ENCODE data around the gene PAM.

PAM gene

GRCh38 chr5:102781786-102782185 is 26.7 kb downstream of the PAM start:
- DNase-seq (ENCODE audit: low read depth), result no peak

- DNase-seq (ENCODE audit: low read depth), result no peak
Measured at GRCh38 chr5:102782217-102782872, 27.2 kb downstream of the PAM start.

GRCh38 chr5:102787134-102787533 is 32.0 kb downstream of the PAM start:
- no peak for DNase-seq (ENCODE audit: low read depth)

- DNase-seq (ENCODE audit: low read depth), result no peak
Measured at GRCh38 chr5:102788788-102789187, 33.7 kb downstream of the PAM start.

DNA sequence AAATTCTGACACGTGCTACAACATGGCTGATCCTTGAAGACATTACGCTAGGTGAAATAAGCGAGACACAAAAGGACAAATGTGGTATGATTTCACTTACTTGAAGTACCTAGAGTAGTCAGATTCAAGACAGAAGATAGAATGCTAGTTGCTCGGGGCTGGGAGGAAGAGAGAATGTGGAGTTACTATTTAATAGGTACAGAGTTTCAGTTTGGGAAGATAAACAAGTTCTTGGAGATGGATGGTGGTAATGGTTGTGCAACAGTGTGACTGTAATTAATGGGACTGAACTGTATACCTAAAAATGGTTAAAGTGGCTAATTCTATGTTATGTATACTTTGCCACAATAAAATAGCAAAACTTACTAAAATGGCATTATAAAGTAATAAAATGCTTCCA is 34.4 kb downstream of the PAM start:
- DNase-seq (ENCODE audit: low read depth), result no peak

- DNase-seq (ENCODE audit: low read depth), result no peak
Measured at GRCh38 chr5:102790748-102791147, 35.6 kb downstream of the PAM start.

- DNase-seq (ENCODE audit: low read depth), result no peak
Measured at GRCh38 chr5:102792705-102793104, 37.6 kb downstream of the PAM start.

- no peak for DNase-seq (ENCODE audit: low read depth)
Measured at GRCh38 chr5:102794047-102794446, 38.9 kb downstream of the PAM start.

DNA sequence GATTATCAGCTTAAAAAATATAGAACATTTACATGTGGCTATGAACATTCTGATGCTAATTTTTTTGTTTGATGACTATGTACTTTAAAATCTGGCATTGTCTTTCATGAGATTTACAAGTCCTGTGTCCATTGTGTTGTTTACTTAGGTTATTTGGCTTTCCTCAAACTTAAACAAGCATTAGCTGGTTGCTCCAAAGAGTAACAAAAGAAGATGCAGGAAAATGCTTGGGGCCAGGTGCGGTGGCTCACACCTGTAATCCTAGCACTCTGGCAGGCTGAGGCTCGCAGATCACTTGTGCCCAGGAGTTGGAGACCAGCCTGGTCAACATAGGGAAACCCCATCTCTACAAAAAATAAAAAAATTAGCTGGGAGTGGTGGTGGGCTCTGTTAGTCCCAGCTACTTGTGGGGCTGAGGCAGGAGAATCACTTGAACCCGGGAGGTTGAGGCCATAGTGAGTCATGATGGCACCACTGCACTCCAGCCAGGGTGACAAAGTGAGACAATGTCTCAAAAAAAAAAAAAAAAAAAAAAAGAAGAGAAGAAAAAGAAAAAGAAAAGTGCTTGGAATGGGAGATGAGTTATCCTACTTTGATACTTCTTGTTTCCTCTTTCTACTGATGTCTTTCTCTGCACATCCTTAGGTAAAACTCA is 39.7 kb downstream of the PAM start:
- DNase-seq (ENCODE audit: low read depth), result no peak

- DNase-seq (ENCODE audit: low read depth), result no peak
Measured at GRCh38 chr5:102795526-102795925, 40.4 kb downstream of the PAM start.

DNA sequence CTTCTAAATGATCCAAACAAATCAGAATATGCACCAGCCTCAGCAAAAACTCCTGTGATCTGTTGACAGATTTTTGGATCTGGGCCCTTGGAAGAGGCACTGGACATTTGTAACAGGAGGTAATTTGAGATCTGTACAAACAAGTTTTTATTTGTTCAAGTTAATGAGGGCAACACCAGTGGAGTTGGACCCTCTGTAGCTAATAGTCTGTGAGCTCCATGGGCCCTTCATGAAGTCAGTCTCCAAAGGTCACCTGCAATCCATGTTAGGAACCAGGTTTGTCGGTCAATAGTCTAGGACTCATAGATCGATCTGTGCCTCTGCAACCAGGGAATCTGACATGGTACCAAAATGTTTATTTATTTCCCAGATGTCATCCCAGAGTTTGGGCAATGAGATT is 40.9 kb downstream of the PAM start:
- no peak for DNase-seq (ENCODE audit: low read depth)

GRCh38 chr5:102796498-102796897 is 41.4 kb downstream of the PAM start:
- no peak for DNase-seq (ENCODE audit: low read depth)

GRCh38 chr5:102797322-102797884 is 42.3 kb downstream of the PAM start:
- DNase-seq (ENCODE audit: low read depth), result no peak

DNA sequence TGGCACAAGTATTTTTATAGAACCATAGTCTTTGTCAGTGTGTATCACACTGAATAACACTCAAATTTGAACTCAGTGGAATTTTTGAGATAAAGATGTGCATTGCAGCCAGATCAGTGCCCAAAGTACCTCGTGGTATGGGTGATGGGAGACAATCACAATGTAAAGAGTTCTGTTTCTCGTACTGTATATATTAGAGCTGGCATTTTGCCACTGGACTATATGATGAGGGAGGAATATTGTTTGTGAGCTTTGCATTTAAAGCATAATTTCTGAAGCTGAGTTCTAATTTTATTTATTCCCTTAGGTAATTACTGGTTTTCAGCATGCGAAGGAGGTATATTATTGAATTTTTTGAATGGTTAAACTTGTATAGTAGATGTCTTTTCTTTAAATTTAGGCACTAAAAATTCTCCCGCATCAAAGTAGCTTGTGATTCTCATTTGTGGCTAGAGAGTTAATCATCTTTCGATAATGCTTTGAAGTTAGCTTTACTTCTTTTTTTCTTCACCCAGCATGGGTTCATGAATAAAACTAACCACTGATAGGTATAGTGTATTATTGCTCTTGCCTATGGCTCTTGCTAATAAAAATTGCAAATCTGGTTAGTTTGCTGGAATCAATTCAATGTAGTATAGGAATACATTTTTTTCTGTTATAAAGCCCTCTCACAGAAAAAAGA is 43.1 kb downstream of the PAM start:
- no peak for DNase-seq (ENCODE audit: low read depth)

GRCh38 chr5:102799017-102799416 is 43.9 kb downstream of the PAM start:
- DNase-seq (ENCODE audit: low read depth), result no peak

DNA sequence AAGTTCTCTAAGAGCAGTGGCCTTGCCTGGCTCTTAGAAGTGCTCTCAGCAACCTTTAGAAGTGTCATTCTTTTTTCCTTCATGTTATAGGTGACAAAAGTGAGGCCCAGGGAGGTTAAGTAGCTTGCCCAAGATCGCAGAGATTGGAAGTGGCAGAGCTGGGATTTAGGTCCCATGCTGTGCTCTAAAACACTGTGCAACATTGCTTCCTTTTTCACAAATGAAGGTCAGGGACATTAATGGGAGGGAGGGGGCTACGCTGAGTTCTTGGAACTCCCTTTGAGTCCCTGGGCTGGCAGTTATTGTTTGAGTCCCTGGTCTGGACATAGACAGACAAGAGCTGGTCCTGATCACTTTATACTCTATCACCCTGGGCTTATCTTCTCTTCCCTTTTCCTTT is 45.3 kb downstream of the PAM start:
- no peak for DNase-seq (ENCODE audit: low read depth)

GRCh38 chr5:102801371-102801770 is 46.3 kb downstream of the PAM start:
- DNase-seq (ENCODE audit: low read depth), result no peak

DNA sequence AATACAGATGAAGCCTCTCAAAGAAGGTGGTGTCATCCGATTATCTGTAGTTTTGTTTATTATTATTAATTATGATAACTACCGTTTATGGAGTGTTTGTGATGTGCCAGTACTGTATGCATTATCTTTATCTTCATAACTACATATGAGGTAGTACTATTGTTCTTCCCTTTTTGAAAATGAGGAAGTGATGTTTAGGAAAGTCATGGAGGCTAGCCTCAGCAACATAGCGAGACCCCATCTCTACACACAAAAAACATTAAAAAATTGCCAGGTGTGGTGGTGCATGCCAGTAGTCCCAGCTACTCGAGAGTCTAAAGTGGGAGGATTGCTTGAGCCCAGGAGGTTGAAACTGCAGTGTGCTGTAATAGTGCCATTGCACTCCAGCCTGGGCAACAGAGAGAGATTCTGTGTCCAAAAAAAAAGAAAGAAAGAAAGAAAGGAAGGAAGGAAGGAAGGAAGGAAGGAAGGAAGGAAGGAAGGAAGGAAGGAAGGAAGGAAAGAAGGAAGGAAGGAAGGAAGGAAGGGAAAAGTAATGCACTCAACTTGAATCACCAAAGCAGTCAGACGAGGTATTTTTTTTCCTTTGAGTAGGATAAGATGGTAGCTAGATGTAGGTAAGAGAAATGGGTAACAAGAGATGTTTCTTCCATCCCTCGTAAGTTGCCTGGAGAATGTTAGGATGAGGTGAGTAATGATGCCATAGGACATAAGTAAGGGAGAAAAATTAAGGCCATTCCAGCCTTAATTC is 47.8 kb downstream of the PAM start:
- no peak for DNase-seq (ENCODE audit: low read depth)

DNA sequence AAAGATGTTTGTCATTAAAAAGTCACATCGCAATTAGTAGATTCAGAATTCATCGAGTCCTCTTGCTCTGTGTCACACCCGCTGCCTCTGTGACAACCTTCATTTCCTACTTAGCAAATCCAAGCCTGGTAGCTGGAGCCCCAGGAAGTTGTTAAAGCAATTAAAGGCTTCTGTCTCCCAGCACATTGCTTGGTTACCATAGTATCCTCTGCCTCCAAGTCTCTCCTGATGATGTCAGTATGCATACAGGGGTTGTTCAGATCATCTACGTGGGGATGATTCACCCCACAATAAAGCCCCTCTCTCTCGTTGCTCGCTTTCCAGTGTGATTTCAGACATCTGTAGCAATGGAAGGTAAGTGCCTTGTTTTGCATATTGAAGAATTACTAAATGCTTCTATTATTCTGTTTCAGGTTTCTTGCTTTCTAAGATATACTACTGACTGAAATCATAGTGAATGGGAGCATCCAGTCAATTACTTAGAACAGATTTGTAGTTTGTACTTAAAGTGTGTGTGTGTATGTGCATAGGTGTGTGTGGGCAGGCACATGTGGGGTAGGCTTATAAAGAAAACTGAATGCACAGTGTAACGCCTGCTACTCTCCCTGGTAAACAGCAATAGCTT is 52.9 kb downstream of the PAM start:
- DNase-seq (ENCODE audit: low read depth), result no peak

DNA sequence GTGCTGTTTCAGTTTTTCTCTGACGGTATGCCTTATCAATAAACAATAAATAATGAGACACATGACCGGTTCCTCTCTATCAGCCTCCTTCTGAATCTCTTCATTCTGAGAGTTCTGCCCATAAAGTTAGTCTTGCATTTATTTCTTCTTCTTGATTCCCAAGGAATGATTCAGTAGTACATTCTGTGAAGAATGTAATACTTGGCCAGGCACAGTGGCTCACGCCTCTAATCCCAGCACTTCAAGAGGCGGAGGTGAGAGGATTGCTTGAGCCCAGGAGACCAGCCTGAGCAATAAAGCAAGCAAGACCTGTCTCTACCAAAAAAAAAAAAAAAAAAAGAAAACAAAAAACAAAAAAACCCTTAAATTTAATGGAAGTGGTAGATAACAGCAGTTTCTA is 53.9 kb downstream of the PAM start:
- no peak for DNase-seq (ENCODE audit: low read depth)

DNA sequence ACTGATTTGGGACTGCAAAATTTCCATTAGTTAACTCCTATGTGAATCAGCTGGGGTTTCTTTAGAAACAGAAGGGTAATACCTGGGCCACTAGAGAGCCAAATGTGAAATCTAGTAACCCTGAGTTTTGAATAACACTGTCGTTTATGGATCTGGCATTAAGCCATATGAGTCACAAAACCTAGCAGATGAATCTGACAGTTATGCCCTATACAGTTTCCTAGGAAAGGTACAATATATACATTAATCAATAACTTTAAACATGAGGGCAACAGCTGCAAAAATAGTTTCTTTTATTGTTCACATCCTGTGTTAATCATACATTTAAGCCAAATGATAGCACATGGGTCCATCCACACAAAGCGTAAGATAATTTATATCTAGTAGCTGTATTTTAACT is 56.9 kb downstream of the PAM start:
- no peak for DNase-seq (ENCODE audit: low read depth)

DNA sequence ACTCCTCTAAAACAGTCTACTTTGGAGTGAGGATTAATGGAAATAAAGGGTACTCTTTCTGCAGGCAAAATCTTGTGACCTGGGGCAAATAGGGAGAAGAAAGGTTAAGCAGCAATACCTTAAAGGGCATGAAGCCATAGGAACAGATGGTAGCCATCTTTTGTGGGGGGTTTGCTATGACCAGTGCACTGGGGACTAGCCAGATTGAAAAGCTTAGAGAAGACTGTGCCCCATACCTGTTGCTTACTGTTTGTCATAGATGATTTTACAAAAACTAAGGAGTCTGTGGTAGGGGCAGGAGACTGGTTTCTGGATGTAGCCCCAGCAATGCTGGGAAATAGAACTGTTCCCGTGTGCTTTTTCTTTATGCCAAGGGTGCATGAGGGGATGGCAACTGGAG is 58.6 kb downstream of the PAM start:
- DNase-seq (ENCODE audit: low read depth), result no peak
